ENCODE measurements around the gene CSGALNACT2. TPM values are rescaled to one million over a fixed set of nuclear protein-coding genes. Genes with fewer than 3 reads are reported as not detected.

CSGALNACT2 gene
- total and polyA plus RNA-seq, 4 donors: 4.1 to 11.0 (median 6.1) TPM

DNA sequence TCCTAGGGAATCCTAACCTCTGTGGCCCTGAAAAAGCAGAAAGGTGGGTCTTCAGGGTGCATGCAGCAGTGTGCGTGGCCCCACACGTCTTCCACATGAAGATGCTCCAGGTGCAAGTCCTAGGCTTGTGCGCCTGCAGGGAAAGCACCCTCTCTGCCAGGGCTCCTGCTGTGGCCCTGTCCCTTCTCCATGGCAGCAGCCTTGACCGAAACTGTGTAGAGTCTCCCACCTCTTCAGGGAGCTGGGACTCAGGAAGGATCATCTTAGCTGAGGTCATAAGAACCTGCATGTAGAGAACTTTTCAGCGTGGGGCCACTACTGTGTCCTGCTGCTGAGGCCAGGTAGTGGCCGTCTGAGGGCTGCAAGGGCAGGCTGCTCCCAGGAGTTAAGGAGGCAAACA lies 6.3 kb upstream of the CSGALNACT2 start (continued):
- TF ChIP-seq, protein P1, sequence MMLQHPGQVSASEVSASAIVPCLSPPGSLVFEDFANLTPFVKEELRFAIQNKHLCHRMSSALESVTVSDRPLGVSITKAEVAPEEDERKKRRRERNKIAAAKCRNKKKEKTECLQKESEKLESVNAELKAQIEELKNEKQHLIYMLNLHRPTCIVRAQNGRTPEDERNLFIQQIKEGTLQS (IDR thresholded peaks at IDR 0.05): no peak
- TF ChIP-seq EGR1 (IDR thresholded peaks at IDR 0.05; ENCODE audit: low read depth in 2 of 2) (no peak), RAD21 (IDR thresholded peaks at IDR 0.05) (no peak)

DNA sequence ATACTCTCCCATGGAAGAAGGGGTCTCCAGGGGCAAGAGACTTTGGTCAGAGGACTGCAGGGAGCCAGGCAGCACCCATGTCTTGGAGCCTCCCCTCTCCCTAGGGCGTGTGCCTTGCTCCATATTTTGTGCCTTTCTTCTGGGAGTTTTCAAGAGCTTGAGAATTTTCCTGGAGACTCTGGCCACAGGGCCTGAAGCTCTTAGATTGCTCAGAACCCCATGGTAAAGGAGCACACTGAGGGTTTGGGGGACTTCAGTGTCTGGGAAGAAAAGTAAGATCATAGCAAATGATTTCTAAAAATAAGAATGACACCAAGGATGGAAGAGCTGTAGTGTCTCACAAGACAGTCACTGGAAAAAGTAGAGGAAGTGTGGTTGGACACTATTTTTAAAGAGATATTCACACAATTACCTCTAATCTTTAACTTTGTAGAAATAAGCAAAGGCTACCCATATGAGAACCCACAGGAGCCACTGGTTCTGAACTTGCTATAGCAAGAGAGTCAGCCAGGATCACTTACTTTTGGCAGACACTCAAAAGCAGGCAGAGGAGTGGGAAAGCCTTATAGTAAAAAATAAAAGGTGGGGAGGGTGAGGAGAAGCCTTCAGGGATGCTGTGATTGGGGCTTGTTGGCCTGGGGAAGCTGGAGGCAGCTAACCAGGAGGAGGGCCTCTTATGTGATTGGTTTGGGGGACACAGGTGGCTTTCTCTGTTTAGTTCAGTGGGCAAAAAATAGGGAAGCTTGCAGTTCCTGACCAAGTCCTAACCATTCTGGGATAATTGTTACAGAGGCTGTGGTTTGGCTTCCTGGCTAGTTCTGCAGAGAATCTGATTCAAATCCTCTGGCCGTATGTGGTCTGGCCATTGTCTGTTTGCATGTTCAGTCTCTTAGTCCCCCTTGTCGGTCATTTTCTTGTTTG lies 5.1 kb upstream of the CSGALNACT2 start:
- WGBS: 78% methylated on average over 3 of the region's 3 CpGs
- no peak overlapping the region for H3K27ac ChIP-seq (ENCODE audit: low read depth in 1 of 2, low read length in 2 of 2)
- peaks cover 0 to 2% (median 0%) of the 10 kb centered on the region in 4 donors for H3K36me3 ChIP-seq (ENCODE audit: control insufficient read depth in 4 of 4, insufficient read depth in 3 of 4, low read depth in 1 of 4, low read length in 3 of 4)
- H3K4me1 ChIP-seq (ENCODE audit: control insufficient read depth in 4 of 4, insufficient read depth in 4 of 4, low read length in 3 of 4): peaks cover 0 to 9% (median 5%) of the 10 kb centered on the region in 4 donors
- H3K9me3 ChIP-seq (ENCODE audit: control insufficient read depth in 4 of 4, low read length in 3 of 4): no peaks in the 10 kb centered on the region
- TF ChIP-seq, protein P1 (IDR thresholded peaks at IDR 0.05): no peak
- TF ChIP-seq RXRA (IDR thresholded peaks at IDR 0.05): no peak
- H3K4me3 ChIP-seq (ENCODE audit: low read depth in 1 of 3, low read length in 3 of 3): no peak overlapping the region
- no peaks in the 10 kb centered on the region for H3K27me3 ChIP-seq (ENCODE audit: control insufficient read depth in 4 of 4, insufficient read depth in 4 of 4, low read length in 3 of 4)
- no peak for DNase-seq (ENCODE audit: low spot score)
- H3K9ac ChIP-seq (ENCODE audit: low read depth in 1 of 2, low read length in 2 of 2): no peak overlapping the region

DNA sequence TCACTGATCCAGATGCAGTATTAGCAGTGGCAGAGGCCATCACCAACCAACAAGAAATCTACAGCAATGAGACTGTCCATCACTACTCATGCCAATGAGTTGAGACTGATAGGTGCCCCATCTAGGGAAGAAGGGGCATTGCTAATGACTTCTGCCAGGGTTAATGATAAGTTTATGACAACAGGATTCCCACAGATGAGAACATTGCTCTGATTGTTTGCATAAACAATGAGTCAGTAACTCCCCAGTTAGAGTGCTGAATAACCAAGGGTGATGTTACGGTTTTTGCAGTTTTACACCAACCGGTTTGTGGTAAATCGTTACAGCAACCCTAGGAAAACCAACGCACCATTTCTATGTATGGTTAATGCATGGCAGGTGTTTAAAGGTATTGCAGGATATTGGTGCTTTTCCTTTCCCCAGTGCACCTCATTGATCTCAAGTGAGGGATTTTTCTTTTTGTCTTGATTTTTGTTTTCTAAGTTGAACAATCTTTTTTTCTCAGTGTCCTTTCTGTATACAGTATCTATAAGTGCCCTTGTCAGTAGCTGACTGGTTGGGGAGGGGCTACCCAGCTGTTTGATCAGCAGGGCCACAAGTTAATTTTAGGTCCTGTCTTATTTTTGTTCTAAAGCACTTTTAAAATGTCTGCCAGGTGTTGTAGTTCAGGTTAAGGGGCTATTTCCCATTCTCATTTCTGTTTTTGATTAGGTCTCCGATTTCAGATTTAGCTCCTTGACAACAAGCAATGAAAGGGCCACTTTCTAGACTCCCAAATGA lies 3.9 kb upstream of the CSGALNACT2 start:
- no peak for TF ChIP-seq HNF4G (IDR thresholded peaks at IDR 0.05)
- TF ChIP-seq EGR1 (IDR thresholded peaks at IDR 0.05; ENCODE audit: low read depth in 2 of 2): no peak
- no peak for TF ChIP-seq TAF1 (conservative IDR thresholded peaks at IDR 0.05)
- no peak for TF ChIP-seq FOXA2 (IDR thresholded peaks at IDR 0.05)
- no peak for TF ChIP-seq YY1 (IDR thresholded peaks at IDR 0.05)
- no peak for TF ChIP-seq RXRA (IDR thresholded peaks at IDR 0.05)
- TF ChIP-seq HNF4A (conservative IDR thresholded peaks at IDR 0.05): no peak
- TF ChIP-seq JUND (IDR thresholded peaks at IDR 0.05): no peak
- no peak for TF ChIP-seq GABPA (IDR thresholded peaks at IDR 0.05 in 1 of 2, conservative IDR thresholded peaks at IDR 0.05 in 1 of 2)
- no peaks in the 10 kb centered on the region for H3K36me3 ChIP-seq (ENCODE audit: control insufficient read depth in 4 of 4, insufficient read depth in 3 of 4, low read depth in 1 of 4, low read length in 3 of 4)
- no peaks in the 10 kb centered on the region for H3K27me3 ChIP-seq (ENCODE audit: control insufficient read depth in 4 of 4, insufficient read depth in 4 of 4, low read length in 3 of 4)
- no peak overlapping the region for H3K27ac ChIP-seq (ENCODE audit: low read depth in 1 of 2, low read length in 2 of 2)
- H3K4me1 ChIP-seq (ENCODE audit: control insufficient read depth in 4 of 4, insufficient read depth in 4 of 4, low read length in 3 of 4): peaks cover 0 to 16% (median 9%) of the 10 kb centered on the region in 4 donors
- H3K9ac ChIP-seq (ENCODE audit: low read depth in 1 of 2, low read length in 2 of 2): no peak overlapping the region
- DNase-seq (ENCODE audit: low spot score): no peak
- no peak overlapping the region for H3K4me3 ChIP-seq (ENCODE audit: low read depth in 1 of 3, low read length in 3 of 3)
- whole genome bisulfite sequencing: 92% methylated on average over 5 of the region's 5 CpGs
- H3K9me3 ChIP-seq (ENCODE audit: control insufficient read depth in 4 of 4, low read length in 3 of 4): no peaks in the 10 kb centered on the region

DNA sequence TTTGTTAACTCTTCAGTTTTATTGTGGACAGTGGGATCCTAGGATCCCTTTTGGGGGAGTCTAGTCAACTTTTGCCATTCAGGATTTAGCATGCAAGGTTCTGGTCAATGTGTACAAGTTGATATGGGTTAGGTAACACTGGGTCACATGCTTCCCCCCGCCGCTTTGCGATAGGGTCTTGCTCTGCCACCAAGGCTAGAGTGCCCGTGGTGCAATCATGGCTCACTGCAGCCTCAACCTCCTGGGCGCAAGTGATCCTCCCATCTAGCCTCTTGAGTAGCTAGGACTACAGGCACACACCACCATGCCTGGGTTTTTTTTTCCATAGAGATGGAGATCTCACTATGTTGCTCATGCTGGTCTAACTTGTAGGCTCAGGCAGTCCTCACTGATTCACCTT lies 3.2 kb upstream of the CSGALNACT2 start:
- H3K27ac ChIP-seq (ENCODE audit: low read depth in 1 of 2, low read length in 2 of 2): no peak overlapping the region
- TF ChIP-seq RAD21 (IDR thresholded peaks at IDR 0.05) (no peak), SP1 (IDR thresholded peaks at IDR 0.05) (no peak), JUND (IDR thresholded peaks at IDR 0.05) (no peak)
- 93% methylated on average over 5 of the region's 5 CpGs for WGBS
- peaks cover 3 to 19% (median 10%) of the 10 kb centered on the region in 4 donors for H3K4me1 ChIP-seq (ENCODE audit: control insufficient read depth in 4 of 4, insufficient read depth in 4 of 4, low read length in 3 of 4)
- H3K9me3 ChIP-seq (ENCODE audit: control insufficient read depth in 4 of 4, low read length in 3 of 4): no peaks in the 10 kb centered on the region
- H3K4me3 ChIP-seq (ENCODE audit: low read depth in 1 of 3, low read length in 3 of 3): no peak overlapping the region
- no peak overlapping the region for H3K9ac ChIP-seq (ENCODE audit: low read depth in 1 of 2, low read length in 2 of 2)
- H3K36me3 ChIP-seq (ENCODE audit: control insufficient read depth in 4 of 4, insufficient read depth in 3 of 4, low read depth in 1 of 4, low read length in 3 of 4): no peaks in the 10 kb centered on the region
- no peaks in the 10 kb centered on the region for H3K27me3 ChIP-seq (ENCODE audit: control insufficient read depth in 4 of 4, insufficient read depth in 4 of 4, low read length in 3 of 4)
- DNase-seq (ENCODE audit: low spot score): no peak
